Measurements from ENCODE around the gene MYEOV.

The MYEOV gene

DNA sequence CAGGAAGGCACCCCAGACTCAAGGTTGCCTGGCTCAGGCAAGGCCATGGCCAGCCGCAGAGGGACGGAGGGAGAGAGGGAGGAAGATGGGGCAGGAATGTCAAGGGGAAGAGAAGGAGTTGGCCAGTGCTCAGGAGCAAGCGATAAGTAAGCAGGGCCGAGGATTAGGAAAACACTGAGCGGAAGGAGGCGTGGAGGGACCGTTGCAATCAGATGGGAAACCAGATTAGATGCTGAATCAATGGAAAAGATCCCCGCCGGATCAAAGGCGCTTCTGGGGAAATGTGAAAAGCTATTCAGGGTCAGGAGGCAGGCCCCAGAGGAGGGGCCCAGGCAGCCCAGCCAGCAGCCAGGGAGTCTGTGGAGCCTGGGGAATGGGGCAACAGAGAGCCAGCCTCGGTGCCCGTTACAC is 26.6 kb upstream of the MYEOV start:
- DNase-seq = no peak

DNA sequence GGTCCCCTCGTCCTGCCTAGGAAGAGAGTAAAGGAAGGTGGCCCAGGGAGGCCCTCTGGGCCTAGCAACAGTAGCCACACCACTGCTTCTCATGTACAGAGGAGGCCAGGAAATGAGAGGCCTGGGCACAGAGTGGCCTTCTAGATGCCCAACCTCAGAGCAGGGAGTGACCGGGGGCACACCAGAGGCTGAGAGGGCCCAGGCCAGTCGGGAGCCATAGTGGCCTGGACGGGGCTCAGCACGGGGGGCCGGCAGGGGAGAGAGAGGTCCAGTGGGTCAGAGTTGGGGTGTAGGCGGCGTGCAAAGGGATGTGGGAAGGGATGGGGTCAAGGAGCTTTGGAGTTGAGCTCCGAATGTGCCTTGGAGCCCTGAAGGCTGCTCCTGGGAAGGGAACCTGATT is 25.0 kb upstream of the MYEOV start:
- DNase-seq = no peak

DNA sequence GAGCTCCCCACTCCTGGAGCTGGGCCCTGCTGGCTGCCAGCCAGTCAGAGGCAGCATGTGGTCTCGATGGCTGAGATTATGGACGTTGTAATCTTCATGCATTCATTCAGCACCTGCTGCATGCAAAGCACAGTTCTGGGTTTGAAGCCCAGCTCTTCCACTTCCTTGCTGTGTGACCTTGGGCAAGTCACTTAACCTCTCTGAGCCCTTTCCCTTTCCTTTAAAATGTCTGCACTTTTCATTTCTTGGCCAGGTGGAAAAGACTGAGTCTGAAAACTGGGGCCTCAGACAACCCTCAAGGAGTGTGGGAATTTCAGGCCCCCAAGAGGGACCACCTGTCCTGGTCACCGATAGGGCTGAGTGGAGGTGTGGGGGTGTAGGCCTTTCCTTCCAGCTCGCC is 24.6 kb upstream of the MYEOV start:
- no peak for DNase-seq

DNA sequence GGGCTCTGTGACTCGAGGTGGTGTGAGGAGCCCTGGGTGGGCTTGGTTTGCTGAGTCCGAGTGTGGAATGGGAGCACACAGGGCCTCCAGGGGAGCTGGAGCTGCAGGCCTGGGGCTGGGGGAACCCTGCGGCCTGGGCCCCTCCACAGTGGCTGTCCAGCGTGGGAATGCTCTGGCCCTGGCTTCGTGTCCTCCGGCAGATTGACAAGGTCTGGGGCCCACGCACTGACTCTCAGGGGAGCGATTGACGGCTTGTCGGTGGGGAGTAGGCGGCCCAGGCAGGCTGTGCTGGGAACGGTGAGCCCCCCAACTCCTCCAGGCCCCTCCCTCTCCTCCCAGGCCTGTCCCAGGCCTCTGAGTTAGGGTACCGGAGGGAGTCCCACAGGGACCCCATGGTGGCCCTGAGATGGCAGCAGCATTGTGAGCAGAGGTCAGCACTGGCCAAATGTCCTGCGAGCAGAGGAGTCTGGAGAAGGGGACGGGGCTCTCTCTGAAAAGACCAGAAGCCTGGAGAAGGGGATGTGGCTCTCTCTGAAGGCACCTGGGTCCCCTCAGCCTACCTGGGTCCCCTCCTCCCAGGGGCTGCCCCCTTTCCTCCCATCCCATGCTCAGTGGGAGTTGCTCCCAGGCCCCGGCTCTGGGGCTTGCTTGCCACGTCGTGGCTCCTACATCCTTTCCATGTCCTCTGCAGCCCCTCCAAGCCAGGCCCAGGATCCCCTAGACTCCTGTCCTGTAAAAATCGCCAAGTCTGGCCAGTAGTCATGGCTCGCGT is 23.8 kb upstream of the MYEOV start:
- DNase-seq = no peak

DNA sequence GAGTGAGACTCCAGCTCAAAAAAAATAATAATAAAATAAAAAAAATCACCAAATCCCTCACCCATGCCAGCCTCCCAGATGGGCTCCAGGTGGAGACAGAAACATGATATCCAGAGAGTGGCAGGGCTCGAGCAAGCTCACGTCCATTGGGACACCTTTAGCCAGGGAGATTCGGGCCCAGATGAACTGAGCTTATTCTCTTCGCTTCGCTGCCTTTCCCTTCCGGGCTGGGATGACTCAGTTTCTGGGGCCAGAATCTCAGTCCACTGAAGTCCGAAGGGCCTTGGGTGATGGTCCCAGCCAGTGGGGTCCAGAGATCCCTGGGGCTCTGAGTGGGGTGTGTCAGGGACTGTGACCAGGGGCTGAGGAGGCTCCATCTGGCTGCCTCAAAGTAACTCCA is 23.0 kb upstream of the MYEOV start:
- no peak for DNase-seq

DNA sequence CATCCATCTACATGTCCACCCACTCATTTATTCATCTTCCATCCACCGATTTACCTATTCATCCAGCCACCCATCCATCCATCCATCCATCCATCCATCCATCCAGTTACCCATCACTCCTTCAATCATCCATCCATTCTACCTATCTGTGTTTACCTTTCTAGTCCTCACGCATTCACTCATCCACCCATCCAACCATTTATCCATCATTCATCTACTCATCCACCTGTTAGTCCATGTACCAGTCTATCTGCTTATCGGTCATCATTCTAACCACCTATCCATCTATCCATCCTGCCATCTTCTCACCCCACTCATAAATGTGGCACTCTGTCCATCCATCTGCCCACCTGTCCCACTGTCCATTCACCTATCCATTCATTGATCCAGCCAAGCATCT is 21.9 kb upstream of the MYEOV start:
- DNase-seq = no peak

DNA sequence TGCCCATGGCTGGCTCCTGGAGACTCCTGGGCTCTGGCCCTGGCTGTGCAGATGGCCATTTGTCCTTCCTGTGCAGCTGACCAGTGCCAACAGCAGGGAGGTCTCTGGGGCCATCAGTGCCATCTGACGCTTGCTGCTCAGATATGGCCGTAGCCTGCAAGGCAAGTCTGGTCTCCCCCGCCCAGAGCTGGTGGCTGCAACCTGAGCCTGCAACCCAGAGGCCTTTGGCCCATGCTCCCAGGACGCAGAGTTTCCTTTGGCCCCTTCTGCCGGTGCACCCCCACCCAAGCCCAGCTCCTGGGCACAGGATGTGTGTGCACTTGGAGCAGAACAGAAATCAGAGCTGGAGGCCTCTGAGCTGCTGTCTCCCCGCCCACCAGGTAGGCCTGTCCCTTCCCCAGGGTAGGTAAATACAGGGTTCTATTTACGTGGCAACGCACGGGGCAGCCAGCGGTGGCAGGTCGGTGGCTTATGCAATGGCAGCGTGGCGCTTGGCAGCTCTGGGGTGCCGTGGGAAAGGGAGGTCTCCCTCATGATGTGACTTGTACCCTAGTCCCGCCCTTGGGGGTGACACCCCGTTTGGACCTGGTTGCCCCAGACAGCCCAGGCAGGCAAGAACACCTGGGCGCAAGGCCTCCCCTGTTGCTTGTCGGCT is 21.0 kb upstream of the MYEOV start:
- DNase-seq = no peak

DNA sequence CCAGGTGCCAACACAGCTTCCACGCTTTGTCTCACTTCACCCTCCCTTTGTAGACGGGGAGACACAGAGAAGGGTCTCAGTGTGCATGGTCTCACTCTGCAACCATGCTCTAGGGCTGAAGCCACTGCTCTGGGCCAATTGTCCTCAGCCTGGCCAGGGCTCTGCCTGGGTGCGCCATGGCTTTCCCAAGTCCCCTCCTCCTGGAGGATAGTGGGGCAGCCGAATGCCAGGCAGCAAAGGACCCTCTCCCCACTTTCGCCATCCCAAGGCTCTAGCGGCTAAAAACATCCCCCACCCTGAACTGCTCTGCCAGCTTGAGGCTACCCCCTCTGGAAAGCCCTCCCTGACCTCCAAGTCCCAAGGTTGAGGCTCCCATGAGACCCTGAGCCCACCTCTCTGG is 20.4 kb upstream of the MYEOV start:
- no peak for DNase-seq

DNA sequence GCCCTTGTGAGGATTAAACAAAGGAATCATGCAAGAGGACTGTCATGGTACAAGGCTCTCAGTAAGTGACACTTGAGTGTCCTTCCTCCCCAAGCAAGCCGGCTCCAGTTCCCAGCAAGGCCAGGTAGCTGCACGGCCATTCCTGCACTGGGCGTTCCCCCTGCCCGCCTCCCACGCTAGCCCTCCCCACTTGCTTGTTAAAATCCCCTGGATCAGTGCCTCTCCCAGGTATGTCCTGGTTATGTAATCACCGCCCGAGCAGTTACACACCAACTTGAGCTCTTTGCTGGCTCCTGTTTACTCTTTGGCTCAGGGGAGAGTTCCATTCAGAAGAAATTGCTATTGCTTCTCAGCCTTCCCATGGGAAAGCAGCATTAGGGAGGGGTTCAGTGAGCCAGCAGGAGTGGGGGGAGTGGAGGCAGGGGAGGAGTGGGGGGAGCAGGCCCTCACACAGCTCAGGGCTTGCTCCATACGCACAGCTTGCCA is 19.4 kb upstream of the MYEOV start:
- DNase-seq = no peak

DNA sequence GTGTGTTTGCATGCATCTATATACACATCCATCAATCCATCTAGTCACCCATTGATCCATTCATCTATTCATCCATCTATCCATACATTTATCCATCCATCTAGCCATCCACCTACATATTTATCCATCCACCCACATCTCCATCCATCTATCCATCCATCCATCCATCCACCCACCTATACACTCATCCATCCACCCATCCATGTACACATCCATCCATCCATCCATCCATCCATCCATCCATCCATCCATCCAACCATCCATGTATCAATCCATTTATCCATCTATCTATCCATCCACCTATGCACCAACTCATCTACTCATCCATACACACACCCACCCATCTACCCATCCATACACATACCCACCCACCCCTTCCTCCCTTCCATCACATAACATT is 18.8 kb upstream of the MYEOV start:
- DNase-seq = no peak

DNA sequence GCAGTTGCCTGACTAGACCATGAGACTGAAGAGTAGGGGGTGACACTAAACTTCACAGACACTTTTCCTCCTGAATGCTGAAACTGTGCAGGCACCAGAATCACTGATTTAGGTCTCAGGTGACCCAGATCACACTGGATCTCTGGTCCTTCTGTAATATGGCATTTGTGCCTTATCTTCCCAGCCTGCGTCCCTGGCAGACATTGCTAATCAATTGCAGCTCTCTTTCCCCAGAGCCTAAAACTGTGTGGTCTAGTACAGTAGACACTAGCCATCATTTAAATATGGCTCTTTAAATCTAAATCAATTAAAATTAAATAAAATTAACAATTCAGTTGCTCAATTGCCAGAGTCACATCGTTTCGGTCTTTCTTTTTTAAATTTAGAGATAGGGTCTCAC is 17.8 kb upstream of the MYEOV start:
- no peak for DNase-seq

DNA sequence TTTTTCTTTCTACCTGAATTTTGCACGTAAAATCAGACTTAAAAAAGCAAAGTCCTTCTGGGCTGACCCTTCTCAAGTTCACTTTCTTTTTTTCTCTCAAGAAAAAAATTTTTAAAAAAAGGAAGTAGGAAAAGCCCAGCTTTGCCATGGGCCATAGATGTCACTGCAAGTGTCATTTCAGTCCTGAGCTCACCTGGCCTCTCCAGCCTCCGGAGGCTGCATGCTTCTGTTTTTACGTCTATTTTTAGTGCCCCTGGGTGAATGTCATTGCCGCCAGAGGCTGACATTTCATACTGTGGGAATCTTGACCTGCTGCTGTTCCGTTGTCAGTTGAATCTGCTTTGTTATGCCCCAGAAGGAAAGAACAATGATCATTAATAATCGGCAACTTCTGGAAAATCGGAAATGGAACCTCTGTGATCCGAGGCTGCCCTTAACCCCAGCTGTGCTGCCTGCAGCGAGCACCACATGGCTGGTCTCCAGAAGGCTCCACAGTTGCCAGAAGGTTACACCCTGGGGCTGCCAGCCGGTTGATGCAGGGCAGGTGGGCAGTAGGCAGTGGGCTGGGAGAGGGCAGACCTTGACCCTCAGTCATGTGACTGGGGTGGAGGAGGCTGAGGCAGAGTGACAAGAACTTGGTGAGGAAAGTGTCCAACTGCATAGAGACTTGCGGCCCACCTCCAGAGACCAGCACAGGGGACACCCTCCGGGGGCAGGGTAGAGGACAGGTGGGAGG is 16.7 kb upstream of the MYEOV start:
- DNase-seq = no peak

DNA sequence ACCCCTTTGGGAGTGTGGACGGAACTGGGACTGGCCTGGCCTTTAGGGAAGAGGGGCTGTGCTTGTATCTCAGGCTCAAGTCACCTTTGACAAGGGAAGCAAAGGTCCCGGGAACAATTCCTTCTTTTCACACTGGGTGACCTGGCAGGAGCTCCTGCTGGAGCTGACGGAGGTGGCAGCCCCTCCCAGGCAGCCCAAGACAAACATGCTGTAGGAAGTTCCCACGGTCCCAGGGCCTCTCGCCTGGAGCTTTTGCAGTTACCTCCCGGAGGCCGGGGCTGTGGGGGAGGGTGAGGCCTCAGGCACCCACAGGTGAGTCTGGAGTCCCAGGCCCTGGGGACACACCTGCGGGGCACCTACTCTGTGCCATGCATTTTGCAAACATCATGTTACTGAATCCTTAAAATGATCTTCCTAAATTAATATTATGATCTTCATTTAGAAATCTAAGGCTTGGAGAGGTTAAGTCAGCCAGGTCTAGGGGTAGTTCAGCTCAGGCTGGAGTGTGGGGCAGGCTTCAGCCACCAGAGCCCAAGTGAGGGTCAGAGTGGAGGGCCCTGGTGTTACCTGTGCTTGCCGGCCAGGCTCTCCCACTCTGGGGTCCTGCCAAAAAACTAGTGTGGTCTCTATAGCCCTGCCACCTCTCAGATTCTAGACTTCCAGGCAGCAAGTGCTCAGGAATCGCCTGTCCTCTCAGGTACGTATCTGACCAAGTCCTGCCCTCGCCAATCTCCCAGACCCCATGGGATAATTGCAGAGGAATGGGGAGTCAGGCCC is 15.7 kb upstream of the MYEOV start:
- DNase-seq = no peak

DNA sequence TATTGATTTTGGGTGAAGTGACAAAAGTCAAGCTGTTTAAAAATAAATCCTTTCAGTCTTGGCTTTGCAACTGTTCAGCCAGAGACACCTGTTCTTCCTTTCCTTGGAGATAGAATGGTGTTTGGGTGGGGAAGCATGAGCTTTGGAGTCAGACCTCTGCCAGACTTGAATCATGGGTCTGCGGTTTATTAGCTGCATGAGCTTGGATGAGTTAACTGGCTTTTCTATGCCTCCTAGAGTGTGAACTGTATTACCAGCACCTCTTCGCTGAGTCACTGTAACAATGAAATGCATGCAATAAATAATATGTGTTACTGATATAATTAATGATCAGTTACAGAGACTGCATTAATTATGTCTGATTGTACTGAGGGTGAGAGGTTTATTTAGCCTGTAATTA is 13.5 kb upstream of the MYEOV start:
- no peak for DNase-seq

DNA sequence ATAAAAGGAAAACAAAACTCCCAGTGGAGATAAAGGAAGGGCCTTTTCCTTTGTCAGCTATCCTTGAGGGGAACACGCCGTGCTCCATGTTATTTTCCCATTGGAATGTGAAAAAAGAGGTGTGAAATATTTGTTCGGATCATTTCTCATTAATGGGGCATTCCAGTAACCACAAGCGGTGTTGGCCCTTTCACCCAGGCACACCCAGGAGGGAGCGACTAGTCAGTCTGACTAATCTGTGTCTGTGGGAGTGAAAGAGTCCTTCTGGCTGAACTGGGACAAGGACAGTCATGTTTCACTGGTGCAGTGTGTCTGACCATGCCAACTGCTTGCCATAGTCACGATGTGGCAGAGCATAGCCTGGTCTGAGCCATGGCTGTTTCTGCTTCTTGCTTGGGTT is 13.0 kb upstream of the MYEOV start:
- DNase-seq = no peak

DNA sequence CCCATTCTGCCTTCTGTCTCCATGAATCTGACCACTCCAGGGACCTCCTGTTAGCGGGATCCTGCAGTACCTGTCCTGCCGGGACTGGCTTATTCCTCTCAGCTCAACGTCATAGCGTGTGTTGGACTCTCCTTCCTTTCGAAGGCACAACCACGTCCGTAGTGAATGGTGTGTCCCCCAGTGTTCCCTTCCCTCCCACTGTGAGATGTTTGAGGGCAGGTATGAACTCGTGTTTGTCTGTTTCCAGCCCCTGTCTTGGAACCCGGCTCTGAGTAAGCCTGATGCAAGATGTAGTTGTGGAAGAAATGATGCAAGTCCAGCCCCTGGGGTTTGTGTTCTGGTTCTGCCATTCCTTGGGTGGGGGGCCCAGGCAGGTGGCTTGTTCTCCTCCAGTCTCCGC is 10.5 kb upstream of the MYEOV start:
- DNase-seq = no peak

DNA sequence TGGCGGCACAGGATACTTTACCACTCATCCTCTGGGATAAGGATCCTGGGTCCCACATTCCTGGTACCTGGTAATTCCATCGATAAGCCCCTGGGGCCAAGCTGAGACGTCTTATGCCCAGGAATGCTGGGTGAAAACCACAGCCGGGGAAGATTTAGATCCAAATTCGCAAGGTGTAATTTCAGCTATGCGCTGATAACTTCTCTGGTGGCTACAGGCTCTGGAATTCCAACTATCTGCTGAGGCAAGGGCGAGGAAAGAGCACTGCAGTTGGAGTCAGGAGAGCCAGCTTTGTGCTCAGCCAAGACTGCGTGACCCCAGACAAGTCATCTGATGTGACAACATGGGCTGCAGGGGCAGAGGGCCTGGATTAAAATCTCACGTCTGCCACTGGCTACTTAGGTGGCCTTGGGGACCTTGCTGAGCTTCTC is 9.9 kb upstream of the MYEOV start:
- DNase-seq = no peak

DNA sequence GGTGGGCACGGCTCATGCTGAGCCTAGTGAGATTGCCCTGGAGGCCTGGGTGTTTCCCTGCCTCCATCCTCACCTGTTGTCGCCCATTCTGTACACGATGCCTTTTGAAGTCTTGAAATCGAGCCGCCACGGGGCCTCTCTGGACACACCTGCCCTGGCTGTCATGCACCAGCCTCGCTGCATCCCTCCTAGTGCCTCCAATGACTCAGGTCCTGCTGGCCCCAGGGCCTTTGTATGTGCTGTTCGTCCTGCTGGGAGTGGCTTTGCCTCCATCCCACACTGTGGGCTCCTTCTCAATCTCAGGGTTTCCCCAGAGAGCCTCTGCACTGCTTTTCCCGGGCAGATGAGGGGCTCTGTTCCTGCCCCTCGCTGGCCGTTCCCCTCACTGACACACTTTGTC is 8.9 kb upstream of the MYEOV start:
- no peak for DNase-seq

DNA sequence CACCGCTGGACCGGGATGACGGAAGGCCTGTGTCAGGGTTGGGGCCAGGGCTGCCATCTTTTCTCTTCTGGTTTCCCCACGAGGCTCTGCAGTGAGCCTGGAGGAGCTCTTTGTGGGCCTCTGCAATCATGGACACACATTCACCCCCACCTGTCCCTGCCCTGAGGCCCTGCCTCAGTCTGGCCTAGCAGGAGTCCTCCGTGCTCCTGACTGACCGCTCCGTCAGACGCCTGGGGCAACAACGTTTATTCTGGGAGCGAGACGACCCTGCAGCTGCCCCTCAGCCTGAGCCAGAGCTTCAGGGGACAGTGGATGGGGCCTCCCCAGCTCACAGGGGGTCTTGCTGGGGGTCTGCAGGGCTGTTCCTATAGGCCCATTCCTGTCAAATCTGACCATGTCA is 8.2 kb upstream of the MYEOV start:
- DNase-seq = no peak

DNA sequence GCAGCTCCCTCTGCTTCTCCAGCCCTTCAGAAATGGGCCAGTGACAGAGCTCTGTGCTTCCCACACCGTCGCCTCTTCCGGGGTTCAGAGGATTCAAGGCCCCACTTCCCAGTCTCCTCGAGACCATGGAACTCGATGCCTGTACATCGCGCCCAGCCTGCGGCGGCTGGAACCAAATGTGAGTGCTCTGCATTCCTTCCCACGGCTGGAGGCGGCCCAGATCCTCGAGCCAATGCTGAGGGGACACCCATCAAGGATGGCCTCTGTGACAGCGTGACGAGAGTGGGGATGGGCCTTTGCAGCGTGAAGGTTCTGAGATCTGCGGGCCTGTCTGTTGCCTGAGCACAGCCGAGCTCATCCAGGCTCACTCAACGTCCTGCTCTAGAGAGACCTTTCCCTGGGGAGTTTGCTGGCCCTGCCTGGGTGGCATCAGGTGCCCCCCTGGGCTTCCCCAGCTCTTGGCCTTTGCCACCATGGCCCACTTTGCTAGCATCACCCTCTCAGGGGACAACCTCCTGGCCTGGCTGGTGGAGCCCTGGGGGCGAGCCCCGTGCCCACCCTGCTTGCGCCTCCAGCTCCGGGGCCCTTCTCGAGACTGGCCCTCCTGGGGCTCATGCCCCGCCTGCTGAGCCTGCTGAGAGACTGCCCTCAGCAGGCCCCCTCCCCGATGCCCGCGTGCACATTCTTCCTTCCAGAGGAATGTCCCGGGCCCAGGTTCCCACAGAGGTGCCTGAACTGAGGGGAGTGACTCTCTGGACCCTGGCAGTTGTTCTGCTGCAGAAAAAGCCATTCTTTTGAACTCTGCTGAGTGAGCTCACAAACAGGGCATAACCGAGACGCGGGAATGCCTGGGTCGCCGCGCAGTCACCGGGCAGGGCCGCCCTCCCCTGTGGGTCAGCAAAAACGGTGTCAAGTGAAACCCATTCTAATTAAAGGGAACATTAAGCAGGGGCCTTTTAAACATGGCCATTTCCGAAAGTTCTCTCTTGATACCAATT is 7.3 kb upstream of the MYEOV start:
- no peak for DNase-seq

DNA sequence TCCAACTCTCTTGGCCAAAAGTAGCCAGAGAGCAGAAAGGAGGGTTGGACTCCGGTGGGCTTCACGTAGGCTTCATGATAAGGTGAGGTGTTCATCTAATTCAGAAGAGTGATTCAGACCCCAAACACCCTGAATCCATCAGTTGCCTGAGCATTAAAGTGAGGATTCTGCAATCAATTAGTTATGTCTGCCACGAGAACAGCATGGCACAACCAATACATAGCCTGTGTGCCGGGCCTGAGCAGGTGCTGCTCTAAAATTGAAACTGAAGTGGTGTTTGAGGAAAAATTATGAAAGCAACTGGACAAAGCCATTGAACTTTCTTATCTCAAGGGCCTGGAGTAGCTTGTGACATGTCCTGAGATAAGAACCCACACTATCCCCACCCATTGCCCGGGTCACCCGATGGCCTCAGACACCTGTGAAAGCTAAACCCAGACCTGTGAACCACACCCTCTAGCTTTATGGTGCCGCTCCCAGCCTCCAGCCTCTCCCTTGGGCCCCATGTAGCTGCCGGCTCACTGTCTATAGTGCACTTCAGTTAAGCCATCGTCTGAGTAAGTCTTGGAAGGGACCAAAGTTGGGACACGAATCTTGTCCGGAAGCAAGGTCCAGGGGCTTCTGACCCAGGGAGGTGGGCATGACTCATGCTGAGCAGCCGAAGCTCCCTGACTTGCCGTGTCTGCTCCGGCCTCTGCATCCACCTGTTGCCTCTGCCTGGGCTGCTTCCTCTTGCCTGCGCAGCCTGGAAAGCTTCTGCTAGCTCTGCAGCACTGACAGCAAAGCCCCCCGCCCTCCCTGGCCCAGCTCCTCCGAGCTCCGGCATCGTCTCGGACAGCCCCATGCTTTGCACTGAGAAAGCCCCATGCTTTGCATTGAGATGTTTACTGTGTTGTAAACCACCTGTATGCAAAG is 5.7 kb upstream of the MYEOV start:
- DNase-seq = no peak

Measured in NCI-H345 (cell line).